SK-N-SH (cell line): ENCODE data around the gene ZNF71. TPM values are rescaled to one million over a fixed set of nuclear protein-coding genes. Genes with fewer than 3 reads are reported as not detected.

Experiments
- CTCF ChIA-PET: fragments of 300-600, 350-600 bp; formaldehyde crosslinking; extraction: SDS; loops from one replicate; lab custom pipeline; 2021; lab: Yijun Ruan, JAX
- POLR2A ChIA-PET: fragments of 350-600 bp; sonication (Branson Sonifier 250); formaldehyde crosslinking; extraction: SDS; loops from one replicate; lab custom pipeline; 2020; ENCODE audit warnings: antibody characterized with exemption, inconsistent platforms; lab: Yijun Ruan, JAX
- DNase-seq: peaks from one replicate; pipeline ENCODE4 v3.0.0; 2012
- H2AFZ ChIP-seq: fragments of 200-600 bp; sonication (generic); 2 replicates; pipeline ENCODE4 v1.8.1; 2016; ENCODE audit warnings: antibody characterized with exemption, mild to moderate bottlenecking, low read depth
- H3F3A ChIP-seq: fragments of 200-600 bp; sonication (generic); replicated peaks from 2 replicates; pipeline ENCODE3; 2016; ENCODE audit warnings: antibody characterized with exemption, mild to moderate bottlenecking; ENCODE audit not compliant: insufficient read depth
- H3K27ac ChIP-seq, 2 experiments: fragments of 200-500 bp in 1 of 2; fragments of 200-600 bp in 1 of 2; sonication (Bioruptor generic) in 1 of 2; sonication (generic), shearing (Covaris generic) in 1 of 2; 2 replicates each; pipeline versions ENCODE4 v1.5.1 to v1.6.1; 2014 to 2016; ENCODE audit warnings: low read depth in 2 of 2, inconsistent platforms in 1 of 2, low read length in 1 of 2, mild to moderate bottlenecking in 1 of 2, mixed read lengths in 1 of 2
- H3K27me3 ChIP-seq: fragments of 200-600 bp; sonication (generic), shearing (Covaris generic); 2 replicates; pipeline ENCODE4 v1.6.1; 2016; ENCODE audit warnings: mixed run types; ENCODE audit not compliant: insufficient read depth
- H3K36me3 ChIP-seq, 2 experiments: fragments of 200-500 bp in 1 of 2; fragments of 200-600 bp in 1 of 2; sonication (Bioruptor generic) in 1 of 2; sonication (generic) in 1 of 2; replicated peaks in 1 of 2; 2 replicates each; pipeline versions ENCODE3 to v1.5.1; 2014 to 2016; ENCODE audit warnings: low read length in 1 of 2, mild to moderate bottlenecking in 1 of 2; ENCODE audit not compliant: insufficient read depth in 2 of 2, control insufficient read depth in 1 of 2
- H3K4me1 ChIP-seq, 2 experiments: fragments of 200-500 bp in 1 of 2; fragments of 200-600 bp in 1 of 2; sonication (Bioruptor generic) in 1 of 2; sonication (generic), shearing (Covaris generic) in 1 of 2; 2 replicates each; pipeline versions ENCODE4 v1.5.1 to v1.6.1; 2014 to 2016; ENCODE audit warnings: low read depth in 1 of 2, low read length in 1 of 2, mixed run types in 1 of 2; ENCODE audit not compliant: insufficient read depth in 2 of 2, control insufficient read depth in 1 of 2
- H3K4me2 ChIP-seq: fragments of 200-600 bp; sonication (generic), shearing (Covaris generic); 2 replicates; pipeline ENCODE4 v1.6.1; 2017; ENCODE audit warnings: mixed run types
- H3K4me3 ChIP-seq, 2 experiments: fragments of 200-500 bp in 1 of 2; fragments of 200-600 bp in 1 of 2; sonication (Bioruptor generic) in 1 of 2; sonication (generic), shearing (Covaris generic) in 1 of 2; 2 replicates each; pipeline versions ENCODE4 v1.5.1 to v1.8.1; 2014 to 2016; ENCODE audit warnings: low read depth in 2 of 2, inconsistent platforms in 1 of 2, low read length in 1 of 2, mild to moderate bottlenecking in 1 of 2, mixed read lengths in 1 of 2, moderate library complexity in 1 of 2
- H3K79me2 ChIP-seq: fragments of 200-600 bp; sonication (generic); 2 replicates; pipeline ENCODE4 v1.8.1; 2017; ENCODE audit warnings: mild to moderate bottlenecking; ENCODE audit not compliant: insufficient read depth
- H3K9ac ChIP-seq: fragments of 200-600 bp; sonication (generic); 2 replicates; pipeline ENCODE4 v1.6.1; 2017; ENCODE audit warnings: mixed run types
- H3K9me2 ChIP-seq: fragments of 200-600 bp; sonication (generic); 2 replicates; pipeline ENCODE4 v1.6.1; 2017; ENCODE audit warnings: mixed run types
- H3K9me3 ChIP-seq: fragments of 200-600 bp; sonication (generic); 2 replicates; pipeline ENCODE4 v1.6.1; 2017; ENCODE audit warnings: mixed run types, mild to moderate bottlenecking, moderate library complexity
- H4K20me1 ChIP-seq: fragments of 200-600 bp; sonication (generic); 2 replicates; pipeline ENCODE4 v1.6.1; 2017; ENCODE audit warnings: mild to moderate bottlenecking, mixed run types; ENCODE audit not compliant: insufficient read depth
- CTCF ChIP-seq: fragments of 200-600 bp; sonication (generic); IDR thresholded peaks from 2 replicates; pipeline ENCODE4 v1.6.1; 2017; ENCODE audit warnings: antibody characterized with exemption, mild to moderate bottlenecking, moderate library complexity
- FOSL2 ChIP-seq: IDR thresholded peaks from 2 replicates; pipeline ENCODE4 v1.4.0; 2012; ENCODE audit warnings: low read depth, mild to moderate bottlenecking, moderate library complexity, borderline replicate concordance
- FOXJ3 ChIP-seq: sonication (generic); formaldehyde crosslinking; IDR thresholded peaks from 2 replicates; pipeline ENCODE4 v1.5.1; 2020; ENCODE audit warnings: mild to moderate bottlenecking, missing genetic modification reagents
- GABPA ChIP-seq: IDR thresholded peaks from 2 replicates; pipeline ENCODE4 v1.4.0; 2012; ENCODE audit warnings: low read depth, mild to moderate bottlenecking
- GATA2 ChIP-seq: sonication (generic); formaldehyde crosslinking; IDR thresholded peaks from 2 replicates; pipeline ENCODE4 v1.5.0; 2020; ENCODE audit warnings: mild to moderate bottlenecking, missing genetic modification reagents
- MEF2A ChIP-seq: IDR thresholded peaks from 2 replicates; pipeline ENCODE4 v1.4.0; 2012; ENCODE audit warnings: low read depth, borderline replicate concordance
- MXI1 ChIP-seq: IDR thresholded peaks from 2 replicates; pipeline ENCODE4 v1.6.1; 2012; ENCODE audit warnings: mild to moderate bottlenecking, low read depth, low read length, improper control_type of control experiment
- NFIC ChIP-seq: IDR thresholded peaks from 2 replicates; pipeline ENCODE4 v1.4.0; 2012; ENCODE audit warnings: borderline replicate concordance
- NRF1 ChIP-seq: IDR thresholded peaks from 2 replicates; pipeline ENCODE4 v1.6.1; 2012; ENCODE audit warnings: low read depth, mild to moderate bottlenecking, low read length
- RFX5 ChIP-seq: IDR thresholded peaks from 2 replicates; pipeline ENCODE4 v1.6.1; 2012; ENCODE audit warnings: mild to moderate bottlenecking, improper control_type of control experiment, low read length
- RXRA ChIP-seq: IDR thresholded peaks from 2 replicates; pipeline ENCODE4 v1.4.0; 2012; ENCODE audit warnings: low read depth, mild to moderate bottlenecking, borderline replicate concordance
- SIN3A ChIP-seq: IDR thresholded peaks from 2 replicates; pipeline ENCODE4 v1.6.1; 2012; ENCODE audit warnings: low read depth, mild to moderate bottlenecking, low read length, moderate library complexity, borderline replicate concordance
- TCF12 ChIP-seq: IDR thresholded peaks from 2 replicates; pipeline ENCODE4 v1.4.0; 2012
- USF1 ChIP-seq: IDR thresholded peaks from 2 replicates; pipeline ENCODE4 v1.4.0; 2012; ENCODE audit warnings: low read depth, borderline replicate concordance
- WGBS: methylation state at CpG from one replicate; pipeline ENCODE4 v1.1.6; 2017; ENCODE audit warnings: low lambda C conversion rate; 5-methylcytosine and 5-hydroxymethylcytosine counted together
- polyA plus RNA-seq, 3 experiments: library from polyadenylated mRNA; depleted of rRNA; stranded (reverse); fragments of >200 nt; gene quantifications; 2 replicates each; pipeline ENCODE4 v1.2.3, GENCODE V29; 2012
- TF ChIP-seq, protein P1 (sequence below): IDR thresholded peaks from 2 replicates; pipeline ENCODE4 v1.4.0; 2012; ENCODE audit warnings: low read depth
- TF ChIP-seq, protein P2 (sequence below): IDR thresholded peaks from 2 replicates; pipeline ENCODE4; 2012

ZNF71 gene
- polyA plus RNA-seq, 1 of the 3 experiments (the other 2 are of a cell fraction), result 6.3 TPM

DNA sequence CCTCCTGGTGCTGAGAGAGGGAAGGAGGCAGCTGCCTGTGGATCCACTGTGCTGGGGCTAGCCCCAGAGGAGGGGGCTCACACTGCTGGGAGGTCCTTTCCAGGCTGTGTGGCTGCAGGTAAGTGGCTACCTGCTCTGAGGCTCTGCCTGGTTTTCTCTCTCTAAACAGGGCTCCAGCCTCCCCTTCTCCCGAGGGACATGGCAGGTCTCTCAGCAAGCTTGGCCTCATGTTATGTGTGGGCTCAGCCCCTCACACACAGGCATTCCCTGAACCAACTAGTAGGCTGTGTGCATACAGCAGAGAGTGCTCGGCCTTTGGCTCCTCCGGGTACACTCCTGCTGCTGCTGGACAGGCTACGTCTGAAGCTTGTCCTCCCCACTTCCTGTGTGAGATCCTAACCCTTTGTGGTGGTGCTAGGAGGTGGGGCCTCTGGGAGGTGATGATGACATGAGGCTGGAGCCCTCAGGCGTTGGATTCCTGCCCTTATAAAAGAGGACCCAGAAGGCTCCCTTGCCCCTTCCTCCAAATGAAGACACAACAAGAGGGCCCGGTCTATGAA, 72.3 kb downstream of the ZNF71 start:
- no peak overlapping the region for H2AFZ ChIP-seq
- H4K20me1 ChIP-seq, result no peaks in the 10 kb centered on the region
- no peaks in the 10 kb centered on the region for H3F3A ChIP-seq
- no peaks in the 10 kb centered on the region for H3K36me3 ChIP-seq
- DNase-seq, result no peak
- POLR2A ChIA-PET, result no interaction called here
- TF ChIP-seq, protein P1, sequence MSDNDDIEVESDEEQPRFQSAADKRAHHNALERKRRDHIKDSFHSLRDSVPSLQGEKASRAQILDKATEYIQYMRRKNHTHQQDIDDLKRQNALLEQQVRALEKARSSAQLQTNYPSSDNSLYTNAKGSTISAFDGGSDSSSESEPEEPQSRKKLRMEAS, result no peak
- TF ChIP-seq USF1, result no peak
- no peak for TF ChIP-seq CTCF
- TF ChIP-seq FOXJ3, result no peak
- no peak for TF ChIP-seq GATA2 (CRISPR knock-in tag)
- no peak for TF ChIP-seq SIN3A
- TF ChIP-seq RXRA, result no peak
- TF ChIP-seq NRF1, result no peak
- no peak for TF ChIP-seq FOSL2
- no peak for TF ChIP-seq MEF2A
- no peak for TF ChIP-seq RFX5
- no peak for TF ChIP-seq TCF12
- no peak for TF ChIP-seq NFIC
- TF ChIP-seq GABPA, result no peak
- no peak for TF ChIP-seq MXI1
- TF ChIP-seq, protein P2, sequence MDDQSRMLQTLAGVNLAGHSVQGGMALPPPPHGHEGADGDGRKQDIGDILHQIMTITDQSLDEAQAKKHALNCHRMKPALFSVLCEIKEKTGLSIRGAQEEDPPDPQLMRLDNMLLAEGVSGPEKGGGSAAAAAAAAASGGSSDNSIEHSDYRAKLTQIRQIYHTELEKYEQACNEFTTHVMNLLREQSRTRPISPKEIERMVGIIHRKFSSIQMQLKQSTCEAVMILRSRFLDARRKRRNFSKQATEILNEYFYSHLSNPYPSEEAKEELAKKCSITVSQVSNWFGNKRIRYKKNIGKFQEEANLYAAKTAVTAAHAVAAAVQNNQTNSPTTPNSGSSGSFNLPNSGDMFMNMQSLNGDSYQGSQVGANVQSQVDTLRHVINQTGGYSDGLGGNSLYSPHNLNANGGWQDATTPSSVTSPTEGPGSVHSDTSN, result no peak
- TF ChIP-seq, all 33 proteins: peak for 0
- H3K27ac ChIP-seq, result no peak overlapping the region
- no peaks in the 10 kb centered on the region for H3K9me3 ChIP-seq
- CTCF ChIA-PET, result no interaction called here
- H3K9me2 ChIP-seq, result no peaks in the 10 kb centered on the region
- no peaks in the 10 kb centered on the region for H3K27me3 ChIP-seq
- no peak overlapping the region for H3K9ac ChIP-seq
- H3K4me2 ChIP-seq, result no peak overlapping the region
- 18% methylated on average over 2 of the region's 6 CpGs for WGBS
- H3K4me3 ChIP-seq, result no peak overlapping the region
- no peaks in the 10 kb centered on the region for H3K79me2 ChIP-seq
- peaks cover 0 to 11% of the 10 kb centered on the region in 2 experiments; a peak in 1 of 4 replicates for H3K4me1 ChIP-seq
